Activated T-helper 2 cell treated with anti-CD3 and anti-CD28 coated beads, Interferon-gamma antibody, Interleukin-2, Interleukin-4, amounts not matched to agents 10 μg/mL and 5 μg/mL and 100 μg/mL, durations not matched to agents 14 hours and 24 hours and 36 hours (primary cell): Measurements from ENCODE around the gene TMPO. TPM values are rescaled to one million over a fixed set of nuclear protein-coding genes. Genes with fewer than 3 reads are reported as not detected.
"Not testable (repeated sequence)": the region's sequence is repeated elsewhere in the genome, so short reads cannot be mapped to it uniquely, and the experiment has no call there.

Source experiments
- DNase-seq: peaks from one replicate; pipeline ENCODE4 v3.0.0; 2021; ENCODE audit warnings: low spot score
- H3K27ac Mint-ChIP-seq: one replicate; pipeline ENCODE4 v1.8.0; 2021; ENCODE audit warnings: mixed read lengths
- H3K27me3 Mint-ChIP-seq: one replicate; pipeline ENCODE4 v1.8.0; 2021; ENCODE audit warnings: low read depth, mixed read lengths
- H3K36me3 Mint-ChIP-seq: one replicate; pipeline ENCODE4 v1.8.0; 2021; ENCODE audit warnings: low read depth, mixed read lengths
- H3K4me1 Mint-ChIP-seq: one replicate; pipeline ENCODE4 v1.8.0; 2021; ENCODE audit warnings: low read depth, mixed read lengths
- H3K4me3 Mint-ChIP-seq: one replicate; pipeline ENCODE4 v1.8.0; 2021; ENCODE audit warnings: low read depth, mild to moderate bottlenecking, moderate library complexity, mixed read lengths
- H3K9me3 Mint-ChIP-seq: one replicate; pipeline ENCODE4 v1.8.0; 2021; ENCODE audit warnings: mixed read lengths
- intact Hi-C: fragments of 100-400 bp; cut with micrococcal nuclease; formaldehyde crosslinking; loops from one replicate; pipeline ENCODE4 v1.15.1; 2023
- total RNA-seq: library from RNA; stranded (reverse); gene quantifications from 2 replicates; pipeline ENCODE4 v1.2.3, GENCODE V29; 2022

The TMPO gene
- total RNA-seq, 1 donor from 2014 or later = 384 TPM

DNA sequence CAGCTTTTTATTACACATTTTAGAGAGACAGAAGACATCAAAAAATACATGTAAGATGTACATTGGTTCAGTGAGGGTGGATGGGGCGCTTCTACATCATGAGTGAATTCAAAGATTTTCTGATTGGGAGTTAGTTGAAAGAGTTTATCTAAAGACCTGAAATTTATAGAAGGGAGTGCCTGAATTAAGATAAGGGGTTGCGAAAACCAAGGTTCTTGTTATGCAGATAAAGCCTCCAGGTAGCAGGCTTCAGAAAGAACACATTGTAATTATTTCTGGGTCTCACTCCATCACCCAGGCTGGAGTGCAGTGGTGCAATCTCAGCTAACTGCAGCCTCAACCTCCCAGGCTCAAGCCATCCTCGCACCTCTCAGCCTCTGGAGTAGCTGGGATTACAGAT is 26.2 kb upstream of the TMPO start:
- DNase-seq = no peak
- H3K27ac Mint-ChIP-seq = no peak overlapping the region
- H3K4me3 Mint-ChIP-seq = no peak overlapping the region
- H3K36me3 Mint-ChIP-seq = no peaks in the 10 kb centered on the region
- H3K4me1 Mint-ChIP-seq = peaks cover 10% of the 10 kb centered on the region
- H3K9me3 Mint-ChIP-seq = no peaks in the 10 kb centered on the region
- intact Hi-C loops = no loop called here
- H3K27me3 Mint-ChIP-seq = peaks cover 2% of the 10 kb centered on the region

DNA sequence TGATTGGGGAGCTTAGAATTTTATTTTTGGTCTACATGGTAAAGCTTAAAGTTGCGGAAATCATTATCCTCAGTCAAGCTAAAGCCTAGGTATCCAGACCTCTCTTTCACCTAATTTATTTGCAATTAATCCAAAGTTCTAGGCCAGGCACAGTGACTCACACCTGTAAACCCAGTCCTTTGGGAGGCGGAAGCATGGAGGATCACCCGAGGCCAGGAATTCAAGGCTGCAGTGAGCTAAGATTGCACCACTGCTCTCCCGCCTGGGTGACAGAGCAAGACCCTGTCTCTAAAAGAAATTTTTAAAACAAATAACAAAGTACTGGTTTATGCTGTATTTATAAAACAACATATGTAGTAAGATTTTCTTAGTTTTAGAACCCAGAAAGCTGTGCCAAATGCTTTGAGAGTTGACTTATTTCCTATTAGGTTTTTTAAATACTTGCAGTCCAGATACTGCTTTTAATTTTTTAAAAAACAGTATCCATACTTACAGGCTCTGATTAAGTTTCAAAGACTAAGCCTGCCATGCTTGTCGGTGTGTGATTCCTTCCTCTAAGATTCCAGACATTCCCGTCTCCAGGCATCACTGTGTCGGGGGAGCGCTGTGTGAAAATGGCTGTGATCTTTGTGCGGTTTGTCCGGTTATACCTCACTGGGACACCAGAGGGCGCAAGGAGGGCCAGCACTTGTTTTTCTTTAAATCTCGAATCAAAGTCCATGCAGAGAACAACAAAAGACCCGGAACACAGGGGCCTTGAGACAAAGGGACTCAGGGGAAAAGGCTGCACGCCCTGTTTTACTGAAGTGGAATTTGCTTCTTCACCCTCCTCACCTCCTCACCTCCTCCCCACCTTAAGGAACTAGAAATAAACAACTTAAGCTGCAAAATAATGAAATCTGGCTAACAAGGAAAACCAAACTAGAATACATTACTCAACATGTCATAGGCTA is 24.6 kb upstream of the TMPO start:
- peak; percentile 72 for DNase-seq
- Mint-ChIP-seq H3K4me1 (peaks cover 10% of the 10 kb centered on the region), H3K27me3 (peaks cover 2% of the 10 kb centered on the region), H3K27ac (peak overlapping the region; percentile 89), H3K9me3 (no peaks in the 10 kb centered on the region), H3K36me3 (no peaks in the 10 kb centered on the region), H3K4me3 (peak overlapping the region; percentile 26)
- intact Hi-C loops = loop anchor here (1.0 kb wide), 4 partner anchors 13 to 164 kb away; no protein-coding TSS in a partner anchor

DNA sequence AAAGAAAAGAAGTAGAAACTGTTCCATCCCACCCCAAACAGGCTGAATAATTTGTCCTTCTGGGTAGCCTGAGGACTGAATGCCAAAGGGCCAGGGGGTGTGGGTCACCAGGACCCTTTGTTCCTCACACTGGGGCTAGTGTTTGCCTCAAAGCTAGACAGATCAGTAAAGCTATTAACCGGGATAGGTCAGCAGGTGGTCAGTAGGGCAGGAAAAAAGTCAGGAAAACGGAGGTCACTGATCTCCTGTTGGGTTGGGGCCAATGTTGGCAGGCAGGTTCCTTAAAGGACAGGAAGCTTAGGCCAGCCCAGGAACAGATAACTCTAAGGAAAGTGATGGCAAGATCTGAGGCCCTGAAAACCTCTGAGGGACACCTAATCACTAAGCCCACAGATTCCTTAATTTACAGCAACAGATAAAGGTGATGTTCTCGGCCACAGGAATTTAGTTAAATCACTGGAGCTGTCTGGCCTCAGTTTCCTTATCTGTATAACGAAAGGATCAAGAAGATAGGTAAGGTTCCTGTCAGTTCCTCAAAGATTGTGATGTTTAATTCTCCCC is 22.7 kb upstream of the TMPO start:
- no peak overlapping the region for H3K27ac Mint-ChIP-seq
- H3K36me3 Mint-ChIP-seq = no peaks in the 10 kb centered on the region
- no peak overlapping the region for H3K4me3 Mint-ChIP-seq
- no peaks in the 10 kb centered on the region for H3K9me3 Mint-ChIP-seq
- no peak for DNase-seq
- intact Hi-C loops = no loop called here
- peaks cover 10% of the 10 kb centered on the region for H3K4me1 Mint-ChIP-seq
- no peaks in the 10 kb centered on the region for H3K27me3 Mint-ChIP-seq

DNA sequence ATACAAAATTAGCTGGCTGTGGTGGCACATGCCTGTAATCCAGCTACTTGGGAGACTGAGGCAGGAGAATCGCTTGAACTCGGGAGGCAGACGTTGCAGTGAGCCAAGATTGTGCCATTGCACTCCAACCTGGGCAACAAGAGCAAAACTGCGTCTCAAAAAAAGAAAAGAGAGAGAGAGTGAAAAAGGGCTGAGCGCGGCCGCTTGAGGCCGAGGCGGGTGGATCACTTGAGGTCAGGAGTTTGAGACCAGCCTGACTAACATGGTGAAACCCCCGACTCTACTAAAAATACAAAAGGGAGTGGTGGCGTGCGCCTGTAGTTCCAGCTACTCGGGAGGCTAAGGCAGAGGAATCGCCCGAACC is 14.1 kb upstream of the TMPO start:
- H3K36me3 Mint-ChIP-seq, DNase-seq, H3K27me3 Mint-ChIP-seq, H3K9me3 Mint-ChIP-seq: not testable (repeated sequence)
- Mint-ChIP-seq H3K4me3 (peak overlapping the region; percentile 76), H3K4me1 (peaks cover 34% of the 10 kb centered on the region), H3K27ac (peak overlapping the region; percentile 94)
- intact Hi-C loops = loop anchor here (5.0 to 10.0 kb wide), 3 partner anchors 49 to 1764 kb away; partner anchors contain the start of genes DEPDC4 and SCYL2

DNA sequence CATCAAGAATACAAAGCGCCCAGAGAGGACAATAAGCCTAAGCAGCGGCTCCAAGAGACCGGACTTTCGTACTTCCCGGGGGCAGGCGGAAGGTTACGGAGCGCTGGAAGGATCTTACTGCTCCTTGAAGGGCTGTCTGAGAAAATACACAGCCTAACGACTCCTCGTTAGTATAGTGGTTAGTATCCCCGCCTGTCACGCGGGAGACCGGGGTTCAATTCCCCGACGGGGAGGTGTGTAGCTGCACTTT is 12.1 kb upstream of the TMPO start:
- intact Hi-C loops = loop anchor here (1.0 to 10.0 kb wide), 7 partner anchors 12 to 1762 kb away; partner anchors contain the start of genes DEPDC4, IKBIP, SCYL2 and SLC25A3
- H3K27ac Mint-ChIP-seq = peak overlapping the region; percentile 99
- peaks cover 3% of the 10 kb centered on the region for H3K36me3 Mint-ChIP-seq
- peak; percentile 82 for DNase-seq
- H3K27me3 Mint-ChIP-seq = peaks cover 4% of the 10 kb centered on the region
- H3K4me1 Mint-ChIP-seq = peaks cover 36% of the 10 kb centered on the region
- peaks cover 4% of the 10 kb centered on the region for H3K9me3 Mint-ChIP-seq
- H3K4me3 Mint-ChIP-seq = peak overlapping the region; percentile 96

DNA sequence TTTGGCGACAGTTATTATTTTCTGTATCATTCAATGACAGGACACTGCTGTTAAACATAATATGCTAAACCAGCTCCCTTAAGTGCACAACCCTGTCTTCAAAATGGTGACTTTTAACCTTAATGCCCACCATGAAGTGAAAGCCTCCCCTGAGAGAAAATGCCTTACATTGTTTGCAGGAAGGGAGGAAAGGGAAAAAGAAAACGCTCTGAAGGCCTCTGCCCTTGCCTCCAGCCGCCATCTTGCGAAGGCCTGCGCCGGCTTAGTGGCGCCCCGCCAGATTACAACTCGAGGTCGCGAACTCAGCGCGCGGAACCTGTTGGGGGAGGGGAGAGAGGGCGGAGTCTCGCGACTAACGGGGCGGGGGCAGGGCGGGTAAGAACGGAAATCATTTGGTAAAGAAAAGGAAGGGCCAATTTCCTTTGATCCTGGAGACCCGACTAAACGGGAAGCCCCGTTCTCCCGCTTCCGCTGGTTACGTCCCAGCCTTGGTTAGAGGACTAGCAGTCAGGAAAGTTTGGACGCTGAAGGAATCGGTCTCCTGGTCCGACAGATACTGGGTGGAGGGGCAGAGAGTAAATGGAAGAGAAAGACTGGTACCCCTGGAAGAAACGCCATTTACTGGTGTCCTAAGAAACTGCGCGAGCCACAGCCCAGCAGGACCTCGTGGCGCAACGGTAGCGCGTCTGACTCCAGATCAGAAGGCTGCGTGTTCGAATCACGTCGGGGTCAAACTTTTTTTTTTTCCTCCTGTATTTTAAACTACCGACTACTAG is 11.6 kb upstream of the TMPO start:
- peak; percentile 89 for DNase-seq
- Mint-ChIP-seq H3K9me3 (peaks cover 4% of the 10 kb centered on the region), H3K36me3 (peaks cover 3% of the 10 kb centered on the region), H3K4me1 (peaks cover 33% of the 10 kb centered on the region), H3K4me3 (peak overlapping the region; percentile 96), H3K27me3 (peaks cover 4% of the 10 kb centered on the region), H3K27ac (peak overlapping the region; percentile 99)
- intact Hi-C loops = loop anchor here (1.0 to 10.0 kb wide), 7 partner anchors 12 to 1761 kb away; partner anchors contain the start of genes DEPDC4, IKBIP, SCYL2 and SLC25A3

DNA sequence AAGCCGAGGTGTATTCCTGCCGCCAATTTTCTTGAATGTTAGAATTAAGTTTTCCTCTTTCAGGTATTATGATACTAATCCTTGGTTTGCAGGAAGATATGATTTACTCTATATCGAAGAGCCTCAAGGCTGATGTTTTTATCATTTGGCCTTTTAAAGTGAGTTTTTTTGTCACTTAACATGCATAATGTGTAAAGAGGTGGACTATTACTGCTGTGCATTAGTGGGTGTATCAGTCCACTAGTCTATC is 11.1 kb upstream of the TMPO start:
- peaks cover 33% of the 10 kb centered on the region for H3K4me1 Mint-ChIP-seq
- peak overlapping the region; percentile 99 for H3K27ac Mint-ChIP-seq
- H3K9me3 Mint-ChIP-seq = peaks cover 4% of the 10 kb centered on the region
- intact Hi-C loops = loop anchor here (5.0 to 10.0 kb wide), 3 partner anchors 52 to 1761 kb away; partner anchors contain the start of genes DEPDC4 and SCYL2
- H3K36me3 Mint-ChIP-seq = peaks cover 3% of the 10 kb centered on the region
- no peak for DNase-seq
- H3K4me3 Mint-ChIP-seq = peak overlapping the region; percentile 96
- H3K27me3 Mint-ChIP-seq = peaks cover 4% of the 10 kb centered on the region

DNA sequence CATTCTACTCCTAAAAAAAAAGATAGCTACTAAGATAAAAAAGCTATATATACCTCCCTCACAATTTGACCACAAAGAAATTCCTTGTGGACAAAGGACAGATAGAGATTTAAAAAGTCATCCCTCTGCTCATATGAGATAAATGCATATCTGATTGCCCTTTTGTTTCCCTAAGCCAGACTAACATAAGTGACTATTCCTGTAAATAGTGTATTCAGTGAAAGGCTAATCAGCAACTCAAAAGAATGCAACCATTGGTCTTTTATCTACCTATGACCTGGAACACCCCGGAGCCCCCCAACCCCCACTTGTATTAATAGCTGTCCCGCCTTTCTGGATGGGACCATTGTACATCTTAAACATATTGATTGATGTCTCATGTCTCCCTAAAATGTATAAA is 6.3 kb upstream of the TMPO start:
- intact Hi-C loops = loop anchor here (10.0 kb wide), 1 partner anchor 1756 kb away; the partner anchor contains the start of genes DEPDC4 and SCYL2

DNA sequence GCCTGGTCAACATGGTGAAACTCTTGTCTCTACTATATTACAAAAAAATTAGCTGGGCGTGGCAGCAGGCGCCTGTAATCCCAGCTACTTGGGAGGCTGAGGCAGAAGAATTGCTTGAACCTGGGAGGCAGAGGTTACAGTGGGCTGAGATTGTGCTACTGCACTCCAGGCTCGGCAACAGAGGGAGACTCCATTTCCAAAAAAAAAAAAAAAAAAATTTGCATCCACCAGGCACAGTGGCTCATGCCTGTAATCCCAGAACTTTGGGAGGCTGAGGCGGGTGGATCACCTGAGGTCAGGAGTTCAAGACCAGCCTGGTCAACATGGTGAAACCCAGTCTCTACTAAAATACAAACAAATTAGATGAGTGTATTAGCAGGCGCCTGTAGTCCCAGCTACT is 3.6 kb upstream of the TMPO start:
- H3K27ac Mint-ChIP-seq, DNase-seq, H3K9me3 Mint-ChIP-seq, H3K27me3 Mint-ChIP-seq, H3K4me3 Mint-ChIP-seq: not testable (repeated sequence)
- peaks cover 16% of the 10 kb centered on the region for H3K36me3 Mint-ChIP-seq
- H3K4me1 Mint-ChIP-seq = peaks cover 16% of the 10 kb centered on the region
- intact Hi-C loops = loop anchor here (10.0 kb wide), 1 partner anchor 1607 kb away; the partner anchor contains the start of gene NEDD1

More for the DNA sequence above, 6.3 kb upstream of the TMPO start:
- DNase-seq = no peak
- H3K9me3 Mint-ChIP-seq = no peaks in the 10 kb centered on the region
- H3K4me3 Mint-ChIP-seq = no peak overlapping the region
- H3K27ac Mint-ChIP-seq = no peak overlapping the region
- H3K36me3 Mint-ChIP-seq = peaks cover 10% of the 10 kb centered on the region
- H3K27me3 Mint-ChIP-seq = peaks cover under 1% of the 10 kb centered on the region
- H3K4me1 Mint-ChIP-seq = peaks cover 24% of the 10 kb centered on the region

DNA sequence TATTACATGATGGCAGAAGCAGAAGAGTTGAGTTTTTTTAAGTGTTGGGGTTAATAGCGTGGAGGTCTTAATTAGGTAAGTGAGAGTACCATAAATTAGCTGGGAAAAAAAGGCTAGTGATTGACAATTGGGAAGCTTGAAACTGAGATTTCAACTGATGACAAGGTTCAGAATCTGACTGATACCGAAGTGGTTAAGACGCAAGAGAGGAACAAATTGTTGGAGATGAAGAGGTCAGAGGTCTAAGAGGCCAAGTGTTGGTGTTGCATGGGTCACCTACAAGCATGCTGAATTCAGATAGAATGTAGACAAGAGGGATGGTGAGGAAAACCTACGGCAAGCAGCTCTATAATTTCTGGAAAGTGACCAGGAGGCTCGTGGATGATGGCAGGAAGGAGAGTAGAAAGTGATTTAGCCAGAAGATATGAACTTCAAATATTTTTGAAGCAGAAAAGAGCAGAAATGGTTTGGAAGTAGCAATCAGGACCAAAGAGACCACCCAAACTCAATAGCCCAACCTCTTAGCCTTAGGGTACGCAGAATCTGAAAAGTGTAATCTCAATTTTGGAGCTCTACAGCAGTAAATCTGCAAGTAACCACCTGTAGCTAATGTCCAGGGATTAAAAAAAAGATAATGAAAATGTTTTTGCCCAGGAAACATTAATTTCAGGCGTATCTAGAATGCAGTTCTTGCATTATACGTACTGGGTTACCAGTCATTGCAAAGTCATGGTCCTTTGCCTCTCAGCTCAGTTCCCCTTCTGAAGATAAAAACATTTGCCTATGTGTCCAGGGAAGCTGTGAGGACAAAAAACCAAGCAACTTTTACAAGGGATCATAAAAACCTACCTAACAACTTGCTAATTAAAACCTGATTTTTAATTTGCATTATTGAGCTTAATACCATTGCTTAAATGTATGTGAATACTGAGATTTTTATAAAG is 1.7 kb upstream of the TMPO start:
- peaks cover 14% of the 10 kb centered on the region for H3K4me1 Mint-ChIP-seq
- H3K27me3 Mint-ChIP-seq = no peaks in the 10 kb centered on the region
- H3K27ac Mint-ChIP-seq = peak overlapping the region; percentile 98
- peak overlapping the region; percentile 96 for H3K4me3 Mint-ChIP-seq
- intact Hi-C loops = loop anchor here (2.0 to 10.0 kb wide), 2 partner anchors 131 to 1609 kb away; partner anchors contain the start of genes APAF1, IKBIP and NEDD1
- no peak for DNase-seq
- H3K9me3 Mint-ChIP-seq = no peaks in the 10 kb centered on the region
- peaks cover 33% of the 10 kb centered on the region for H3K36me3 Mint-ChIP-seq

DNA sequence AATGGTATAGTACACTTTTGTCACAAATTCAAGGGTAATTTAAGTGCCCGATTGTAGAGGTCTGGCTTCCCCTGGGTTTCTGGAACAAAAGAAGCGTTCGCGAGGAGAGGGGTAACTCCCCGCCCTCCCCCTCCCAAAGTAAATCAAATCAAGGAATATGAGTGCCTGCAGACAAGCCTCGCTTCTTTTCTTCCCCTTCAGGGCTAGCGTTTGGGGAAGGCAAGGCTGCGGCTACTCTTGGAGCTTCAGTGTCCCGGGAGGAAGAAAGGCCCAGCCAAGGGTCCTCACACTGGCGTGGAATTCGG is 456 bp upstream of the TMPO start:
- DNase-seq = no peak
- Mint-ChIP-seq H3K9me3 (no peaks in the 10 kb centered on the region), H3K36me3 (peaks cover 43% of the 10 kb centered on the region), H3K4me3 (peak overlapping the region; percentile 96), H3K27me3 (no peaks in the 10 kb centered on the region), H3K27ac (peak overlapping the region; percentile 98), H3K4me1 (peaks cover 19% of the 10 kb centered on the region)
- intact Hi-C loops = loop anchor here (2.0 to 10.0 kb wide), 2 partner anchors 130 to 1610 kb away; partner anchors contain the start of genes APAF1, IKBIP and NEDD1
